Thyroid gland (tissue), 4 donors: ENCODE results near the gene EXOSC2. TPM values are rescaled to one million over a fixed set of nuclear protein-coding genes. Genes with fewer than 3 reads are reported as not detected.

Experiments used
- DNase-seq, 2 donors: peaks; one replicate each; pipeline ENCODE4 v3.0.0-alpha.2; 2019
- H3K27ac ChIP-seq, 3 donors: fragments of 200-600 bp; sonication (generic); 1 replicate in 2 of 3; 2 replicates in 1 of 3; pipeline ENCODE4 v1.5.1; 2016 to 2019; ENCODE audit warnings: mild to moderate bottlenecking in 1 of 3, moderate library complexity in 1 of 3
- H3K27me3 ChIP-seq: fragments of 200-600 bp; sonication (generic); one replicate; pipeline ENCODE4 v1.5.1; 2019
- H3K36me3 ChIP-seq, 2 donors: fragments of 200-600 bp; sonication (generic); one replicate each; pipeline ENCODE4 v1.5.1; 2016 to 2019
- H3K4me1 ChIP-seq, 2 donors: fragments of 200-600 bp; sonication (generic); one replicate each; pipeline ENCODE4 v1.5.1; 2017 to 2019
- H3K4me3 ChIP-seq, 3 donors: fragments of 200-600 bp; sonication (generic); replicated peaks in 1 of 3; 1 replicate in 2 of 3; 2 replicates in 1 of 3; pipeline ENCODE4 v1.5.1; 2016; ENCODE audit warnings: mild to moderate bottlenecking in 1 of 3
- H3K9me3 ChIP-seq: fragments of 200-600 bp; sonication (generic); one replicate; pipeline ENCODE4 v1.5.1; 2017
- CTCF ChIP-seq, 6 experiments: fragments of 200-600 bp in 3 of 6; fragments of 450-650 bp in 3 of 6; sonication (generic) in 3 of 6; IDR thresholded peaks; one replicate each; pipeline ENCODE4 v1.5.1; 2016 to 2019; ENCODE audit warnings: antibody characterized with exemption in 6 of 6, mild to moderate bottlenecking in 2 of 6, inconsistent platforms in 1 of 6, moderate library complexity in 1 of 6
- POLR2A ChIP-seq, 2 donors: fragments of 450-650 bp; IDR thresholded peaks; one replicate each; pipeline ENCODE4 v1.6.1; 2017; ENCODE audit warnings: antibody characterized with exemption in 2 of 2, mild to moderate bottlenecking in 2 of 2, moderate library complexity in 1 of 2
- WGBS, 2 donors: methylation state at CpG; one replicate each; pipeline ENCODE4 v1.1.5; 2017; 5-methylcytosine and 5-hydroxymethylcytosine counted together
- intact Hi-C: fragments of 100-400 bp; cut with DNase I; formaldehyde crosslinking; loops from one replicate; pipeline ENCODE4 v1.15.1; 2023
- total RNA-seq, 4 donors: library from RNA; depleted of rRNA; stranded (reverse); fragments of >200 nt; gene quantifications; one replicate each; pipeline ENCODE4 v1.2.3, GENCODE V29; 2016

Gene EXOSC2
- total RNA-seq, 4 donors from 2014 or later = 19.2 to 21.6 (median 20.3) TPM

- WGBS, 2 donors = 3 to 4% methylated on average over 13 to 33 of the region's 49 CpGs
- Histone ChIP-seq H3K9me3 (no peaks in the 10 kb centered on the region), H3K36me3 (no peaks in the 10 kb centered on the region), H3K4me3 (no peak overlapping the region), H3K27ac (no peak overlapping the region), H3K27me3 (peaks cover 73% of the 10 kb centered on the region), H3K4me1 (peaks cover 58 to 73% of the 10 kb centered on the region in 2 donors)
- no peak for TF ChIP-seq POLR2A (IDR thresholded peaks at IDR 0.05)
- no peak for TF ChIP-seq CTCF (IDR thresholded peaks at IDR 0.05)
- intact Hi-C loops = no loop called here
- no peak for DNase-seq
These were observed 31.2 kb upstream of the EXOSC2 start for GRCh38 chr9:130662099-130662969.

DNA sequence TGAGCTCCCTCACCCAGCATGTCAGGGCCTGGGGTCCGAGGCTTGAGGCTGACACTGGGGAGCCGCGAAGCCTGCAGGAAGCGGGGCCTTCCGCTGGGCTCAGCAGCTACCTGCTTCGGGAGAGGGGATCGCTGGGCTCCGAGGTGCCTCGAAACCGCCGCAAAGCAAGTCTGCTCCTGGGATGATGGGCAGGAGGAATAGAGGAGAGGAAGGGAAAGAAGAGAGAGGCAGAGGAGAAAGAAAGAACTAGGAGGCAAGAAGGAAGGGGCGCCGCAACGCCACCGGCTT, 30.7 kb upstream of the EXOSC2 start:
- intact Hi-C loops = no loop called here
- H3K4me1 ChIP-seq = peaks cover 58 to 73% of the 10 kb centered on the region in 2 donors
- TF ChIP-seq CTCF (IDR thresholded peaks at IDR 0.05) (no peak), POLR2A (IDR thresholded peaks at IDR 0.05) (no peak)
- H3K36me3 ChIP-seq = no peaks in the 10 kb centered on the region
- H3K27ac ChIP-seq = no peak overlapping the region
- no peak for DNase-seq
- H3K27me3 ChIP-seq = peaks cover 73% of the 10 kb centered on the region
- H3K9me3 ChIP-seq = no peaks in the 10 kb centered on the region
- 7% methylated on average over 15 of the region's 15 CpGs for WGBS, 2 donors
- no peak overlapping the region for H3K4me3 ChIP-seq

- Histone ChIP-seq H3K36me3 (no peaks in the 10 kb centered on the region), H3K4me1 (peaks cover 58 to 73% of the 10 kb centered on the region in 2 donors), H3K9me3 (no peaks in the 10 kb centered on the region), H3K4me3 (no peak overlapping the region), H3K27ac (no peak overlapping the region), H3K27me3 (peaks cover 73% of the 10 kb centered on the region)
- intact Hi-C loops = no loop called here
- no peak for TF ChIP-seq POLR2A (IDR thresholded peaks at IDR 0.05)
- 3 to 5% methylated on average over 21 to 33 of the region's 65 CpGs for WGBS, 2 donors
- DNase-seq = peak in 1 of 2 donors; percentile 11
These were observed 30.2 kb upstream of the EXOSC2 start for GRCh38 chr9:130663258-130663976.

DNA sequence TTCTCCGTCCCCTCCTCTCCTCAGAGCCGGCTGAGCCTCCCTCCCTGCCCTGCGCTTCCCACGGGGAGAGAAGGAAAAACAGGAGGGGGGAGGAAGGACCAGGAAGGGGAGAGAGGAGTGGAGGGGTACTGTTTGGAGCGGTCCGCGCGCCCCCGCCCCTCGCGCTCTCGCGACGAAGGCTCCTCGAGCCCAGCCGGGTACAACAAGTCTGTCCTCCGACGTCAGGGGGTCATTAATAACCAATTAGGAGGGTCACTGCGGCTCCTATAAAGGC, 29.7 kb upstream of the EXOSC2 start:
- intact Hi-C loops = no loop called here
- H3K4me3 ChIP-seq = no peak overlapping the region
- no peak for DNase-seq
- 5% methylated on average over 13 to 19 of the region's 19 CpGs for WGBS, 2 donors
- no peaks in the 10 kb centered on the region for H3K36me3 ChIP-seq
- peaks cover 58 to 73% of the 10 kb centered on the region in 2 donors for H3K4me1 ChIP-seq
- H3K9me3 ChIP-seq = no peaks in the 10 kb centered on the region
- peaks cover 73% of the 10 kb centered on the region for H3K27me3 ChIP-seq
- H3K27ac ChIP-seq = no peak overlapping the region
- TF ChIP-seq CTCF (IDR thresholded peaks at IDR 0.05) = no peak
- TF ChIP-seq POLR2A (IDR thresholded peaks at IDR 0.05) = no peak

DNA sequence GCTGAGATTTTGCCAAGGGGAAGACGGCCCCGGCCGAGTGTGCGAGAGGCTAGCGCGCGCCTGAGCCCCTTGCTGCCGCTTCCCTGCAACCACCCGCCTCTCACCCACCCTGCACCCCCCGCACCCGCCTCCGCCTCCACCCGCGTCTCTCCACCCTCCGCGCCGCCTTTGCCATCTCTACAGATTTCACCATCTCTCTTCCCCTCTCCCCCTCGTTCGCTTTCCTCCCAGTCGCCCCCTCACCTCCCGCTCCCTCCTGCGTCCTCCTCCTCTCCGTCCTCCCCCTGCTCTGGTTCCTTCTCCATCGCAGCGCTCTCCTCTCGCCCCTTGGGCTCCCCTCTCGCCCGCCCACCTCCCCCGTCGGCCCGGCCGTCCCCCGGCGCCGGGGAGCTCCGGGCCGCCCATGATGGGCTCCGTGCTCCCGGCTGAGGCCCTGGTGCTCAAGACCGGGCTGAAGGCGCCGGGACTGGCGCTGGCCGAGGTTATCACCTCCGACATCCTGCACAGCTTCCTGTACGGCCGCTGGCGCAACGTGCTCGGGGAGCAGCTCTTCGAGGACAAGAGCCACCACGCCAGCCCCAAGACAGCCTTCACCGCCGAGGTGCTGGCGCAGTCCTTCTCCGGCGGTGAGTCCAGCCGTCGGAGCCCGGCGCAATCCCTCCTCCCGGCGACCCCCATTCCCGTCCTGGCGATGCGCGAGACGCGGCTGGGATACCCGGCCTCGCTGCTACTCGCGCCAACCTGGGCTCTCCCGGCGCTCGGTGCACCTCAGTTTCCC, 29.1 kb upstream of the EXOSC2 start, which contains the start of gene PRDM12:
Gene PRDM12, plus strand, starts transcription at position 344 of the 778 bp plus-strand sequence. Its CDS starts 60 bp downstream, at position 404.
- TF ChIP-seq CTCF (IDR thresholded peaks at IDR 0.05) (no peak), POLR2A (IDR thresholded peaks at IDR 0.05) (no peak)
- Histone ChIP-seq H3K4me1 (peaks cover 58 to 71% of the 10 kb centered on the region in 2 donors), H3K27ac (no peak within 1 kb of the TSS), H3K9me3 (no peaks in the 10 kb centered on the region), H3K27me3 (peaks cover 68% of the 10 kb centered on the region), H3K4me3 (no peak within 1 kb of the TSS), H3K36me3 (no peaks in the 10 kb centered on the region)
- intact Hi-C loops = no loop called here
- no peak for DNase-seq
- 2 to 3% methylated on average over 24 to 63 of the region's 76 CpGs for WGBS, 2 donors
